ENCODE data around the gene MMP23B. TPM values are rescaled to one million over a fixed set of nuclear protein-coding genes. Genes with fewer than 3 reads are reported as not detected.
"Not testable (repeated sequence)": the region's sequence is repeated elsewhere in the genome, so short reads cannot be mapped to it uniquely, and the experiment has no call there.

The MMP23B gene
- total RNA-seq: 10 to 100 TPM in 1 of 8 experiments, 1 to 10 TPM in 7; 1.3 to 11.8 (median 2.5) TPM

DNA sequence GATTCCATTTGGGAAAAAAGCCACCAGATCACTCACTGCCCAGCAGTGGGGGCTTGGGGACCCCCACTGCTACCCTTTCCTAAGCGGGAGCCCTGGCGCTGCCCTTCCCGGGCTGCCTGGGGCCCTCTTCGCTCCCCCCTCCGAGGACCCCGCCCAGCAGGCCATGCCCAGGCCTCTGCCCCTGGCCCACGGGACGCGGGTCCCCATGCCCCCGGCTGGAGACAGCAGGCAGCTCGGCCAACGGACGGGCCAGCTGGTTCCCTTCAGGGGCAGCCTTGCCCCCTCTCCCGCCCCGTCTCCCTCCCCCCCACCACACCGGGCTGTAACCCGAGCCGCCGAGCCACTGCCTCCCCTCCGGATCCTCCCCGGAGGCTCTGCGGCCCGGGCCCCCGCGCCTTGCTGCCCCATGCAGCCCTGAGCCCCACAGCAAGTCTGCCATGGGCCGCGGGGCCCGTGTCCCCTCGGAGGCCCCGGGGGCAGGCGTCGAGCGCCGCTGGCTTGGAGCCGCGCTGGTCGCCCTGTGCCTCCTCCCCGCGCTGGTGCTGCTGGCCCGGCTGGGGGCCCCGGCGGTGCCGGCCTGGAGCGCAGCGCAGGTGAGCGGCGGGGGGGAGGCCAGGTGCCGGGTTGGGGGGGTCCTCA lies at the start of gene MMP23B:
MMP23B (plus strand) TSS at position 392 of the 639 bp plus-strand sequence; CDS start at position 438, 46 bp downstream.
- Histone ChIP-seq H3K27ac (peak within 1 kb of the TSS; percentile 75 to 87), H3K4me1 (replicated peaks in 1 of 2) (peaks cover 3 to 14% of the 10 kb centered on the region in 2 donors), H3K4me3 (peak within 1 kb of the TSS in 4 of 5 donors; percentile 0 to 34 (median 14))
- WGBS, 10 experiments: no CpG with 5 or more reads among the region's 48 CpGs
- in situ Hi-C loops (cut with MboI; ENCODE audit: low pct_unique_long_range_greater_than_20kb in 2 of 9, low sequenced_read_pairs in 9 of 9, unreplicated experiment in 9 of 9): no loop called here
- ATAC-seq (replicated peaks in 6 of 8): peak in 4 of 8 experiments; percentile 3 to 28 (median 20)

DNA sequence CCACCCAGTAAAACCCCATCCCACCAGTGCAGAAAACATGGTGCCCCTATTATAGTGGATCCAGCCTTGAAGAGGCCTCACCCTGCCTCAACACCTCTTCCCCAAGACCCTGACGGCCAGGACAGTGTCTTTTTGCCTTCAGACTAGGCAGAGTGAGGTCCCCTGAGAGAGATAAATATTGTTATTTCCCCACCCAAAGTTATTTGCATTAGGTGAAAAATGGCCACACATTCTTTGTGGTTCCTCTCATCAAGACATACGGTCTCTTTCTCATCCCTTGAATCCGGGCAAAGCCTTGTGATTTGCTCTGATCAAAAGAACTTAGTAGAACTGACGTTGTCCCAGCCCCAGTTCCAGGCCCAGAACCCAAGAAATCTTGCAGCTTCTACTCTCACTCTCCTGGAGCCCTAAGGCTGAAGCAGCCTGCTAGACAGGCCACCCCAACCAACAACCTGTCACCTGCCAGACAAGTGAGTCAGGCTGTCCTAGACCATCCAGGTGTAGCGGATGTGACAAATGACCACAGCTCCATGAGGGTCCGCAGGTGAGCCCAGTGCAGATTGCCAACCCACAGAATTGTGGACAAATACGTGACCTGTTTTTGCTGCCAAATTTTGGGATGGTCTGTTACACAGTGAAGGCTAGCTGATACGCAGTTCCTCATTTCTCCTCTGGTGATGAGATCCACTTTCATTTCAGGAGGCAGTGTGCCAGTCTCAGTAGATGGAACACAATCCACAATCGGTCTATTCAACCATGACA lies 49.2 kb upstream of the MMP23B start:
- 0 to 80% (median 53%) methylated on average over 1 to 9 of the region's 9 CpGs; no CpG with 5 or more reads in 1 of the 10 experiments for WGBS, 10 experiments
- no peak overlapping the region for H3K27ac ChIP-seq
- ATAC-seq (replicated peaks in 6 of 8): peak in 2 of 8 experiments; percentile 50 to 77
- H3K4me3 ChIP-seq: no peak overlapping the region
- in situ Hi-C loops (cut with MboI; ENCODE audit: low pct_unique_long_range_greater_than_20kb in 2 of 9, low sequenced_read_pairs in 9 of 9, unreplicated experiment in 9 of 9): no loop called here
- H3K4me1 ChIP-seq (replicated peaks in 1 of 2): no peaks in the 10 kb centered on the region

DNA sequence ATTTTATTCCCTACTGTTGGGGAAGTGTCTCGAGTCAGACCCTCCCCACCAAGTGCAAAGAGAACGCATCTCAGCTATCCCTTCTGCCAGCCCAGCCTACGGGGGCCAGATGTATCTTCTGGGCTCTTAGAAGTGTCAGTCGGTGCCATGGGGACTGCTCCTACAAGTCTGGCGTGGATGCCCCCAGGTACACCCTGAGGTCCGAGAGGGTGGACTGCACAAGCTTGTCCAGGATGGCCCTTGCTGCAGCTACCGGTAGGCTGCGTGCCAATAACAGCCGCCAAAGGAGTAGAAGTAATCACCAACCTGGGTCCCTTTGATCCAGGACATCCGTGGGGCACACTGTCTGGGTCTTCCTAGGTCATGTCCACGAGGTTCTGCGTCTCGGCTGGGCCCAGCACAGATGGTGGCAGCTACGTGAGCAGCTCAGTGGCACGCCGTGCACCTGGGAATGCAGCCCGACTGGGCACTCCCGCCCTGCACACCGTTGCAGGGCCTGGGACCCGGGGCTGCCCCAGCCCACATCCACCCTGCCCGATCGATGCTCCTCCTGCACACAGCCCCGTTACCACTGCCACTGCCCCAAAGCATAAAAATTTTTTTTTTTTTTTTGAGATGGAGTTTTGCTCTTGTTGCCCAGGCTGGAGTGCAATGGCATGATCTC lies 48.5 kb upstream of the MMP23B start:
- no peaks in the 10 kb centered on the region for H3K4me1 ChIP-seq (replicated peaks in 1 of 2)
- in situ Hi-C loops (cut with MboI; ENCODE audit: low pct_unique_long_range_greater_than_20kb in 2 of 9, low sequenced_read_pairs in 9 of 9, unreplicated experiment in 9 of 9): no loop called here
- peak in 3 of 8 experiments; percentile 20 to 24 (median 22) for ATAC-seq (replicated peaks in 6 of 8)
- no peak overlapping the region for H3K27ac ChIP-seq
- H3K4me3 ChIP-seq: no peak overlapping the region
- WGBS, 10 experiments: 40 to 84% (median 65%) methylated on average over 2 to 10 of the region's 23 CpGs; no CpG with 5 or more reads in 5 of the 10 experiments

DNA sequence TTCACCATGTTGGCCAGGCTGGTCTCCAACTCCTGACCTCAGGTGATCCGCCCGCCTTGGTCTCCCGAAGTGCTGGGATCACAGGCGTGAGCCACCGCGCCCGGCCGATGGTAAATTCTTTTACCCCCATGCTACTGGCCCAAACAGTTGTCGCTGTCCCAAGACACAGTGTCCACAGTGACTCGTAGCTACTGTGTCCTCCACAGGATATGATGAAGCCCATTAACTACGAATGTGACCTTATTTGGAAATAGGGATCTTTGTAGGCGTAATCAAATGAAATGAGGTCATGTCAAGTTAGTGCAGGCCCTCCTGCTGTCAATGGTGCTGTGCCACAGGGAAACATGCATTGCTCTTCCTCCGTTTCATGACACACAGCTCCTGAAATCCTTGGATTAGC lies 40.5 kb upstream of the MMP23B start:
- H3K4me3 ChIP-seq: no peak overlapping the region
- H3K27ac ChIP-seq: no peak overlapping the region
- ATAC-seq (replicated peaks in 6 of 8): peak in 4 of 8 experiments; percentile 16 to 29 (median 22)
- 17 to 100% (median 92%) methylated on average over 1 to 8 of the region's 13 CpGs; no CpG with 5 or more reads in 2 of the 10 experiments for WGBS, 10 experiments
- no peaks in the 10 kb centered on the region for H3K4me1 ChIP-seq (replicated peaks in 1 of 2)
- in situ Hi-C loops (cut with MboI; ENCODE audit: low pct_unique_long_range_greater_than_20kb in 2 of 9, low sequenced_read_pairs in 9 of 9, unreplicated experiment in 9 of 9): no loop called here

DNA sequence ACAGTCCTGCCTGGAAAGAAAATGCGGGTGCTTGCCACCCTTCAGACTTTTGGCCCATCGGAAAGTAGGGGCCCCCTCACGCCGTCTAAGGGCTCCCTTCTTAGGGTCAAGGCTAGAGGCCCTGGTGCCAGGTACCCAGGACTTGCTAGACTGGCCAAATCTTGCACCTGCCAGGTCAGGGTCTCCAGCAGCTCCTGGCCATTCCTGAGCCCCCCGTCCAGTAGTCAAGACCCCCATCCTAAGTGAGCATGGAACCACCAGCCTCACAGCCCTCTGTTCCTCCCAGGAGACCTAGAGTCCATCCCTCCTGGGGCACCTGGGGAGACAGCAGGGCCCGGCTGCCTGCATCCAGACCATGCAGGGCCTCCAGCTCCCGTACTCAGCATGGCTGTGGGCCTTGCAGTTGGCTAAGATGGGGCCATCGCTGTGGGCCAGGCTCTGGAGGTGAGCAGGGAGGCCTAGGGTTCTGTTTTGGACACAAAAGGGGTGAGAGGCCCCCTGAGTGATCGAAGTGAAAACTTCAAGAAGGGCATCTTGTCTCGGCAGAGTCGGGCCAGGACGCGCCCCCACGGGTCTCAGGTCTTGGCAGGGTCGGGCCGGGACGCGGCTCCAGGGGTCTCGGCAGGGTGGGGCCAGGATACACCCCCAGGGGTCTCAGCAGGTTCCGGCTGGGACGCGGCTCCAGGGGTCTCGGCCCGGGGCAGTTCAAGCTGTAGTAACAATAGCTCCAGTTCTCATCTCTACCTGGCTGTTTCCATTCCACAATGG lies 38.0 kb upstream of the MMP23B start:
- WGBS, 10 experiments: 50 to 100% (median 80%) methylated on average over 1 to 18 of the region's 24 CpGs; no CpG with 5 or more reads in 1 of the 10 experiments
- no peak overlapping the region for H3K4me3 ChIP-seq
- H3K4me1 ChIP-seq (replicated peaks in 1 of 2): peaks cover 14 to 15% of the 10 kb centered on the region in 2 donors
- in situ Hi-C loops (cut with MboI; ENCODE audit: low pct_unique_long_range_greater_than_20kb in 2 of 9, low sequenced_read_pairs in 9 of 9, unreplicated experiment in 9 of 9): no loop called here
- no peak for ATAC-seq (replicated peaks in 6 of 8)
- H3K27ac ChIP-seq: no peak overlapping the region

DNA sequence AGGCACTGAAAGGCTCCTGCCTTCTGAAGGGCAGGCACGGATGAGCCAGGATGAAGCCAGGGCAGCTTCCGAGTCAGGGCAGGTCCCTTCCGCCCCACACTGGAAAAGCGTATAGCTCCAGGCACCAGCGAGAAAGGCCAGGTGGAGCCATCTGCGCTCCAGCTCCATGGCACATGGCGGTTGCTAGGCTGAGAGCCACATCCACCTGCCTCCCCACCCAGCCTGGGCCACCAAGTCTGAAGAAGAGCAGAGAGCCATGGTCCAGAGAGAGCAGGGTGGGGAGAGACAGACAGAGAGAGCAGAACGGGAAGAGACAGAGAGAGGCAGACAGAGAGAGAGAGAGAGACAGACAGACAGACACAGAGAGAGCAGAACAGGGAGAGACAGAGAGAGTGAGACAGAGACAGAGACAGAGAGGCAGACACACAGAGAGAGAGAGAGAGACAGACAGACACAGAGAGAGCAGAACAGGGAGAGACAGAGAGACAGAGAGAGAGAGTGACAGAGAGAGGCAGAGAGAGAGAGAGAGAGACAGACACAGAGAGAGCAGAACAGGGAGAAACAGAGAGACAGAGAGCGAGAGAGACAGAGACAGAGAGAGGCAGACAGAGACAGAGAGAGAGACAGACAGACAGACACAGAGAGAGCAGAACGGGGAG lies 37.2 kb upstream of the MMP23B start:
- WGBS, 10 experiments: 22 to 72% (median 50%) methylated on average over 2 to 10 of the region's 10 CpGs
- Histone ChIP-seq H3K27ac (no peak overlapping the region), H3K4me1 (replicated peaks in 1 of 2) (peaks cover 16 to 19% of the 10 kb centered on the region in 2 donors), H3K4me3 (no peak overlapping the region)
- peak in 2 of 8 experiments; percentile 24 to 47 for ATAC-seq (replicated peaks in 6 of 8)
- in situ Hi-C loops (cut with MboI; ENCODE audit: low pct_unique_long_range_greater_than_20kb in 2 of 9, low sequenced_read_pairs in 9 of 9, unreplicated experiment in 9 of 9): no loop called here

DNA sequence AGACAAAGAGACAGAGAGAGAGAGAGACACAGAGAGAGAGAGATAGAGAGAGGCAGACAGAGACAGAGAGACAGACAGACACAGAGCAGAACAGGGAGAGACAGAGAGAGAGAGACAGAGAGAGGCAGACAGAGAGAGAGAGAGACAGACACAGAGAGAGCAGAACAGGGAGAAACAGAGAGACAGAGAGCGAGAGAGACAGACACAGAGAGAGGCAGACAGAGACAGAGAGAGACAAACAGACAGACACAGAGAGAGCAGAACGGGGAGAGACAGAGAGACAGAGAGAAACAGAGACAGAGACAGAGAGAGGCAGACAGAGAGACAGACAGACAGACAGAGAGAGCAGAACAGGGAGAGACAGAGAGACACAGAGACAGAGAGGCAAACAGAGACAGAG lies 36.6 kb upstream of the MMP23B start:
- WGBS, 10 experiments: 19 to 63% (median 41%) methylated on average over 1 to 2 of the region's 2 CpGs
- in situ Hi-C loops (cut with MboI; ENCODE audit: low pct_unique_long_range_greater_than_20kb in 2 of 9, low sequenced_read_pairs in 9 of 9, unreplicated experiment in 9 of 9): not testable (repeated sequence)

DNA sequence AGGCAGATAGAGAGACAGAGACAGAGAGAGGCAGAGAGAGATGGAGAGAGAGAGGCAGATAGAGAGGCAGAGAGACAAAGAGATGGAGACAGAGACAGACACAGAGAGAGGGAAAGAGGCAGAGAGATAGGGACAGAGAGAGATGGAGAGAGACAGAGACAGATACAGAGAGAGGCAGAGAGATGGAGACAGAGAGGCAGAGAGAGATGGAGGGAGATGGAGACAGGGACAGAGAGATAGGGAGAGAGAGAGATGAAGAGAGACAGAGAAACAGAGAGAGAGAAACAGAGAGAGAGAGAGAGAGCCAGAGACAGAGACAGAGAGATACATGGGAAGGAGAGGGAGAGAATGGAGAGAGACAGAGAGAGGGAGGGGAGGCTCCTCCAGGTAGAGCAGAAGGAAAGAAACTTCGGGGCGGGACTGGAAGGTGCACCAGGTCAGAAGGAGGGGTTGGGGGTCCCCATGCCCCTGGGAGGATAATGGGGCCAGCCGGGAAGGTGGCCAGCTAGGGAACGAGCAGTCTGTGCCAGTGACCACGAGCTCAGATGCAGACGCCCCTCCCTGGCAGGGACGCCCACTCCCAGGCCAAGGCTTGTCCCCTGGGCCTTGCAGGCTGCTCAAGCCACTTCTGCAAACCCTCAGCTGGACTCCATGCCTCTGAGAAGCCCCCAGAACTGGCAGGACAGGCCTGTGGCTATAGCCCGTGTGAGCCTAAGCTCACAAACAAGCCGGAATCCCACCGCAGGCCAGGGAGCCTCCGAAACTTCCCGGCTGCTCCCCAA lies 35.3 kb upstream of the MMP23B start:
- in situ Hi-C loops (cut with MboI; ENCODE audit: low pct_unique_long_range_greater_than_20kb in 2 of 9, low sequenced_read_pairs in 9 of 9, unreplicated experiment in 9 of 9): no loop called here
- 27 to 96% (median 56%) methylated on average over 2 to 5 of the region's 12 CpGs; no CpG with 5 or more reads in 3 of the 10 experiments for WGBS, 10 experiments
- ATAC-seq (replicated peaks in 6 of 8): no peak

More for the DNA sequence above, 36.6 kb upstream of the MMP23B start:
- ATAC-seq (replicated peaks in 6 of 8); H3K27ac ChIP-seq; H3K4me3 ChIP-seq: not testable (repeated sequence)
- H3K4me1 ChIP-seq (replicated peaks in 1 of 2): peaks cover 16 to 19% of the 10 kb centered on the region in 2 donors

DNA sequence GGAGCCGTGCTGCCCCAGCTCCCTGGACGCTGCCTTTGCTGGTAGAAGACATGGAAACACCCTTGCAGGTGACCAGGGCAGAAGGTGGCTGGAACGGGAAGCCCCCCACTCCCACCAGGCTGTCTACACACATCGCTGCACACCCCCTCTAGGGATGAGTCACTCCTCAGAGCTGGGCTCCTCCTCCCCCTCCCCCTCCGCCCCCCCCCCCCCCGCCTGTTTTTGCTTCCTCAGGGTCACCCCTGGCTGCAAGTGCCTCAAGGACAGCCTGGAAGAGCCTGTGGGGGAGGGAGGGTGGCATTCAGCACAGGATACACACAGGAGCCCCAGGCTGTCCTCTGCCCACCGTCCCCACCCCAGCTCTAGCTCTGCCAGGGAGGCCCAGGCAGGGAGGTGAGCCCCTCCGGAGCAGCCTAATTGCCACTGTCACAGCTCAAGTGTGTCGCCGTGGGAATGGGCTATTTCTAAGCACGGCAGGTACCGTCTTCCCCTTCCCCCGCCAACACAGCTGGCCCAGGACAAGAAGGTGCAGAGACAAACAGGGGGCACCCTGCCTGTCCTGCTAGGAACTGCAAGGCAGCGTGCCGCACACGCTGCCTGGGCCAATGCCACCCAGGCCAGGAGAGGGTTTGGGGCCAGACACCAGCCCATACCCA lies 34.6 kb upstream of the MMP23B start:
- in situ Hi-C loops (cut with MboI; ENCODE audit: low pct_unique_long_range_greater_than_20kb in 2 of 9, low sequenced_read_pairs in 9 of 9, unreplicated experiment in 9 of 9): no loop called here
- WGBS, 10 experiments: 0 to 21% (median 5%) methylated on average over 1 to 3 of the region's 16 CpGs; no CpG with 5 or more reads in 6 of the 10 experiments
- Histone ChIP-seq H3K4me1 (replicated peaks in 1 of 2) (peaks cover 21 to 25% of the 10 kb centered on the region in 2 donors), H3K4me3 (peak overlapping the region in 2 of 5 donors; percentile 8 to 22), H3K27ac (no peak overlapping the region)
- ATAC-seq (replicated peaks in 6 of 8): peak in 7 of 8 experiments; percentile 4 to 56 (median 49)

More for the DNA sequence above, 35.3 kb upstream of the MMP23B start:
- Histone ChIP-seq H3K4me1 (replicated peaks in 1 of 2) (peaks cover 21 to 25% of the 10 kb centered on the region in 2 donors), H3K27ac (no peak overlapping the region), H3K4me3 (peak overlapping the region in 1 of 5 donors; percentile 22)

DNA sequence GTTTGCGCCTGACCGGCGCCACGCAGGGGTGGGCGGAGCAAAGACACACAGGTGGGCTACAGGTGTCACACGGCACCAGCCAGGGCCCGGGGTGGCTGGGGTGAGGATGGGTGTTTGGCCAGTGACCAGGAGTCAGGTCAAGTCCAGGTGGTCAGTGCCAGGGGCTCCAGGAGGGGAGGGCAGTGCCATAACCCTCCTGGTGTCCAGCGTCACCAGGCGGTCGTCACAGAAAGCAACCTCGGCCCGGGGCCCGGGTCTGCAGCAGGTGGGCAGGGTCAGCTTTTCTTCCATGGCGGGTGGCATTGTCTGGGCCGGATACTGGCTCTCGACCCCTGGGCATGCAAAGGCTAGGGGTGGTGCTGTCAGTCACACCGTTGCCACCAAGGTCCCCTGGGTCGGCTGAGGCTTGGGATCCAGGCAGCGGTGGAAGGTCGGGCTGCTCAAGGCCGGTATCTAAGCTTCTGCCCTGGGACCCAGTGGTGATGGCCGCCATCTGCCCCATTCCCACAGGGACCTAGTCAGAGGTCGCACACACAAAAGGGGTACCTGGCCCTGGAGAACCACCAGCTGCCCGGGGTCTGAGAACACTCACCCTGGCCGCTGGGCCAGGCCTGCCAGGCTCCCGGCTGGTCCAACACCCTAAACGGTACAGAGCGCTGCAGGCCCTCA lies 33.8 kb upstream of the MMP23B start:
- 70 to 88% (median 83%) methylated on average over 1 to 23 of the region's 28 CpGs; no CpG with 5 or more reads in 4 of the 10 experiments for WGBS, 10 experiments
- H3K4me3 ChIP-seq: no peak overlapping the region
- H3K27ac ChIP-seq: no peak overlapping the region
- no peak for ATAC-seq (replicated peaks in 6 of 8)
- in situ Hi-C loops (cut with MboI; ENCODE audit: low pct_unique_long_range_greater_than_20kb in 2 of 9, low sequenced_read_pairs in 9 of 9, unreplicated experiment in 9 of 9): no loop called here
- H3K4me1 ChIP-seq (replicated peaks in 1 of 2): peaks cover 21 to 25% of the 10 kb centered on the region in 2 donors

DNA sequence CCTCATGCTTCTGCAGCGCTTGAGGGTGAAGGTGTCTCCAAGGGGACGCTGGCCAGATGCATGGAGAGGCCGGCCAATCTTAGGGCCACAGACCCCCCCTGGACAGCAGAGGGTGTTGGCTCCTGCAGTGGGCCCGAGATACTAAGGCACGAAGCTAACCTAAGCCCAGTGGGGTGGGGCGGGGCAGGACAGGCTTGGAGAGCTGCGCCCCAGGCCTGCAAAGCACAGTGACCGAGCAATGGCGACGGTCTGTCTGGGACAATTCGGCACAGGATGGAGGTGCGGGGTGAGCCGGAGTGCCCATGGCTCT lies 33.3 kb upstream of the MMP23B start:
- H3K4me1 ChIP-seq (replicated peaks in 1 of 2): peaks cover 21 to 25% of the 10 kb centered on the region in 2 donors
- ATAC-seq (replicated peaks in 6 of 8): no peak
- peak overlapping the region in 4 of 5 donors; percentile 42 to 61 (median 52) for H3K4me3 ChIP-seq
- in situ Hi-C loops (cut with MboI; ENCODE audit: low pct_unique_long_range_greater_than_20kb in 2 of 9, low sequenced_read_pairs in 9 of 9, unreplicated experiment in 9 of 9): no loop called here
- 76 to 100% (median 80%) methylated on average over 2 to 10 of the region's 13 CpGs; no CpG with 5 or more reads in 7 of the 10 experiments for WGBS, 10 experiments
- H3K27ac ChIP-seq: no peak overlapping the region
